ENCODE measurements around the gene DNASE1L1. TPM values are rescaled to one million over a fixed set of nuclear protein-coding genes. Genes with fewer than 3 reads are reported as not detected.
A peak's percentile ranks its signal among the peaks of the same experiment; 100 is the strongest.

The DNASE1L1 gene
- total and polyA plus RNA-seq, 8 donors: 12.5 to 48.7 (median 17.1) TPM

DNA sequence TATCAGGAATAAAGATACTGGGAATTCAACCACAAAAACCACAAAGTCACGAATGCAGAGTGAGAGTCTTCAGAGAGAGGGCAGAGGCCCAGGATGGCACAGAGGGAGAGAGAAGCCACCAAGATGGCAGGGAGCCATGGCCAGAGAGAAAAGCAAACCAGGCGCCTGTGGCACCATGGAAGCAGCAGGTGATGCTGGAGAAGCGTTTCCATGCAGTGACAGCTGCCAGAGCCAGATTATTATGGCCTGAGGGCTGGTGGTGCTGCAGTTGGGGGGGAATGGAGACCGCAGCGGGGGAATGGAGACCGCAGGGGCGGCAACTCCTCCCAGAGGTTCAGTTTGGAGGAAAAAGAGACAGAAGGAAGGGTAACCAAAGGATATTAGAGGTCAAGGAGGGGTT is 8.1 kb upstream of the DNASE1L1 start:
- Histone ChIP-seq H3K27me3 (peaks cover 0 to 9% (median 0%) of the 10 kb centered on the region in 3 donors), H3K4me3 (no peak overlapping the region), H3K9me3 (no peaks in the 10 kb centered on the region), H3K27ac (no peak overlapping the region), H3K36me3 (peaks cover 0 to 17% (median 15%) of the 10 kb centered on the region in 4 donors), H3K4me1 (peaks cover 0 to 11% (median 9%) of the 10 kb centered on the region in 4 donors)
- intact Hi-C loops (cut with DNase I; ENCODE audit: low total_unique reads): no loop called here
- 65 to 87% (median 79%) methylated on average over 5 to 7 of the region's 7 CpGs for WGBS, 5 donors
- DNase-seq: no peak
- TF ChIP-seq, protein P1, sequence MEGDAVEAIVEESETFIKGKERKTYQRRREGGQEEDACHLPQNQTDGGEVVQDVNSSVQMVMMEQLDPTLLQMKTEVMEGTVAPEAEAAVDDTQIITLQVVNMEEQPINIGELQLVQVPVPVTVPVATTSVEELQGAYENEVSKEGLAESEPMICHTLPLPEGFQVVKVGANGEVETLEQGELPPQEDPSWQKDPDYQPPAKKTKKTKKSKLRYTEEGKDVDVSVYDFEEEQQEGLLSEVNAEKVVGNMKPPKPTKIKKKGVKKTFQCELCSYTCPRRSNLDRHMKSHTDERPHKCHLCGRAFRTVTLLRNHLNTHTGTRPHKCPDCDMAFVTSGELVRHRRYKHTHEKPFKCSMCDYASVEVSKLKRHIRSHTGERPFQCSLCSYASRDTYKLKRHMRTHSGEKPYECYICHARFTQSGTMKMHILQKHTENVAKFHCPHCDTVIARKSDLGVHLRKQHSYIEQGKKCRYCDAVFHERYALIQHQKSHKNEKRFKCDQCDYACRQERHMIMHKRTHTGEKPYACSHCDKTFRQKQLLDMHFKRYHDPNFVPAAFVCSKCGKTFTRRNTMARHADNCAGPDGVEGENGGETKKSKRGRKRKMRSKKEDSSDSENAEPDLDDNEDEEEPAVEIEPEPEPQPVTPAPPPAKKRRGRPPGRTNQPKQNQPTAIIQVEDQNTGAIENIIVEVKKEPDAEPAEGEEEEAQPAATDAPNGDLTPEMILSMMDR (IDR thresholded peaks at IDR 0.05): no peak
- no peak for TF ChIP-seq POLR2A (IDR thresholded peaks at IDR 0.05)
- TF ChIP-seq POLR2AphosphoS5 (IDR thresholded peaks at IDR 0.05): no peak
- no peak for TF ChIP-seq EP300 (IDR thresholded peaks at IDR 0.05)

DNA sequence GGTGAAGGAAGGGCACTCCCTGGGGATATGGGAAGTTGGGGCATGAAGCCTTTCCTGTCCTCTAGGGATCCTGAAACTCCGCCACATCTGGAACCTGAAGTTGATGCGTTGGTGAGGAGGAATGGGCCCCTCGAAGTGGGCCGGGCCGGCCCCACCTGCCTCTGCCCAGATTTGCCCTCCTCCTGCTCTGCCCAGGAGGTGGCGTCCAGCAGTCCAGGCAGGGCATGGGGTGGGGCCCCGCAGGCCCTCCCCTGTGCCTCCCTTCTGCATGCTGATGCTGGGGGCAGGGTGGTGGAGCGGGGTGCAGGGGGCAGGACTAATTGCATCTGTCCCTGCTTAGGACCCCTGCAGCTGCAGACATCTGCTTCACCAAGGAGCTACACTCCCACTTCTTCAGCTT is 4.1 kb upstream of the DNASE1L1 start:
- WGBS, 5 donors: 55 to 67% (median 59%) methylated on average over 5 to 8 of the region's 8 CpGs; no CpG with 5 or more reads in 1 of the 5 donors
- Histone ChIP-seq H3K9me3 (no peaks in the 10 kb centered on the region), H3K4me3 (no peak overlapping the region), H3K27ac (peak overlapping the region in 2 of 5 donors; percentile 96 to 98), H3K36me3 (peaks cover 0 to 5% (median 4%) of the 10 kb centered on the region in 4 donors), H3K4me1 (peaks cover 0 to 35% (median 12%) of the 10 kb centered on the region in 4 donors), H3K27me3 (peaks cover 0 to 9% (median 0%) of the 10 kb centered on the region in 3 donors)
- no peak for DNase-seq
- TF ChIP-seq EP300 (IDR thresholded peaks at IDR 0.05) (no peak), POLR2AphosphoS5 (IDR thresholded peaks at IDR 0.05) (no peak), POLR2A (IDR thresholded peaks at IDR 0.05) (no peak)
- TF ChIP-seq, protein P1 (IDR thresholded peaks at IDR 0.05): no peak
- intact Hi-C loops (cut with DNase I; ENCODE audit: low total_unique reads): no loop called here

DNA sequence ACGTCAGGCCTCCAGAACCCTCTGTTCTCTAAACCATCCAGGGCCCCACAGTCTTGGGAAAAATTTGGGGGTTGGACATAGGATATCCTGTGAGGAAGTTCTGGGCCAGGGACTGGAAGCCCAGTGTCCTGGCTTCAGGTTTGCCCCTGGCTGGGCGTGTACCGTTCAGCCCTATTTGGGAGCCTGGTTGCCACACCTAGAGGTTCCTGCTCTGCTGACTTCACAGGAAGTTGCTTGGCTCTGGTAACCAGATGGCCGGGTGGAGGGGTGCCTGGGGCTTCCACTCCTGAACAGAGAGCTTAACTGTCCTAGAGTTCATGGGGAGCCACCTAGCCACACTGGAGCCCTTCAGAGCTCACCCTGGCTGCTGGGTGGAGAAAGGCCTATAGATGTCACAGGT is 3.4 kb upstream of the DNASE1L1 start:
- TF ChIP-seq, protein P1 (IDR thresholded peaks at IDR 0.05): no peak
- TF ChIP-seq POLR2AphosphoS5 (IDR thresholded peaks at IDR 0.05) (no peak), POLR2A (IDR thresholded peaks at IDR 0.05) (no peak), EP300 (IDR thresholded peaks at IDR 0.05) (no peak)
- intact Hi-C loops (cut with DNase I; ENCODE audit: low total_unique reads): no loop called here
- Histone ChIP-seq H3K27ac (peak overlapping the region; percentile 91 to 98 (median 93)), H3K9me3 (no peaks in the 10 kb centered on the region), H3K4me1 (peaks cover 0 to 36% (median 12%) of the 10 kb centered on the region in 4 donors), H3K4me3 (peak overlapping the region; percentile 62 to 77 (median 74)), H3K27me3 (peaks cover 0 to 9% (median 0%) of the 10 kb centered on the region in 3 donors), H3K36me3 (peaks cover 0 to 5% (median 4%) of the 10 kb centered on the region in 4 donors)
- WGBS, 5 donors: 12 to 47% (median 20%) methylated on average over 1 to 4 of the region's 4 CpGs
- no peak for DNase-seq

DNA sequence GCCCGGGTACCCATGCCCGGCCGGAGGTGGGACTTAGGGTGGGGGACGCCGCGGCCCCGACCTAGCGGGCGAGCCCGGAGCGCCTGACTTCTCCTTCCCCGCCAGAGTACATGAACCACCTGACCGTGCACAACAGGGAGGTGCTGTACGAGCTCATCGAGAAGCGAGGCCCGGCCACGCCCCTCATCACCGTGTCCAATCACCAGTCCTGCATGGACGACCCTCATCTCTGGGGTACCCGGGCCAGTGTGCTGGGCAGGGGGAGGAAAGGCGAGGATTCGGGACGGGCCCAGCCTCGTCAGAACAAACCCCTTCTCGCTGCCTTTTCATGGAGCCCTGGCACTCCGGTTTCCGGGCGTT is 2.9 kb upstream of the DNASE1L1 start:
- H3K4me1 ChIP-seq: peaks cover 0 to 36% (median 12%) of the 10 kb centered on the region in 4 donors
- intact Hi-C loops (cut with DNase I; ENCODE audit: low total_unique reads): no loop called here
- H3K27ac ChIP-seq: peak overlapping the region; percentile 91 to 98 (median 93)
- peak; percentile 41 to 71 (median 61) for TF ChIP-seq POLR2AphosphoS5 (IDR thresholded peaks at IDR 0.05)
- TF ChIP-seq, protein P1 (IDR thresholded peaks at IDR 0.05): no peak
- DNase-seq: peak; percentile 67 to 85
- no peaks in the 10 kb centered on the region for H3K9me3 ChIP-seq
- peak overlapping the region; percentile 62 to 77 (median 74) for H3K4me3 ChIP-seq
- WGBS, 5 donors: 0 to 43% (median 18%) methylated on average over 7 to 29 of the region's 29 CpGs; no CpG with 5 or more reads in 1 of the 5 donors
- peaks cover 0 to 9% (median 0%) of the 10 kb centered on the region in 3 donors for H3K27me3 ChIP-seq
- H3K36me3 ChIP-seq: peaks cover 0 to 5% (median 4%) of the 10 kb centered on the region in 4 donors

All from stomach (tissue), 9 donors.